Brain microvascular endothelial cell (primary cell): ENCODE measurements around the gene KAZN.

ENCODE experiments used
- DNase-seq: peaks from one replicate; pipeline ENCODE4 v3.0.0-alpha.2; 2020
- H3K27ac ChIP-seq: fragments of 250-450 bp; sonication (Bioruptor Pico); 2 replicates; pipeline ENCODE4 v1.5.1; 2020; ENCODE audit warnings: mild to moderate bottlenecking, moderate library complexity
- H3K27me3 ChIP-seq: fragments of 250-450 bp; sonication (Bioruptor Pico); replicated peaks from 2 replicates; pipeline ENCODE4 v1.5.1; 2020; ENCODE audit warnings: mild to moderate bottlenecking
- H3K36me3 ChIP-seq: fragments of 250-450 bp; sonication (Bioruptor Pico); replicated peaks from 2 replicates; pipeline ENCODE4 v1.5.1; 2020; ENCODE audit warnings: mild to moderate bottlenecking
- H3K4me3 ChIP-seq: 2 replicates; pipeline ENCODE4 v1.5.1; 2011; ENCODE audit warnings: low read depth, mild to moderate bottlenecking, control low read depth, low read length, moderate library complexity
- in situ Hi-C: cut with HindIII; loops from 2 replicates; pipeline ENCODE4 v1.10.0; 2017; ENCODE audit warnings: low sequenced_read_pairs, low pct_ligation_motif_present
- TF ChIP-seq, protein P1 (sequence below): IDR thresholded peaks from 2 replicates; pipeline ENCODE4 v1.5.1; 2011; ENCODE audit warnings: low read depth, mild to moderate bottlenecking, moderate library complexity, low read length, control low read depth, inconsistent platforms; ENCODE audit errors: missing control alignments

Gene KAZN

GRCh38 chr1:14614341-14614740 is 15.9 kb downstream of the KAZN start:
- in situ Hi-C loops: no loop called here
- no peak overlapping the region for H3K27ac ChIP-seq
- no peak overlapping the region for H3K4me3 ChIP-seq
- H3K36me3 ChIP-seq: no peaks in the 10 kb centered on the region
- TF ChIP-seq, protein P1, sequence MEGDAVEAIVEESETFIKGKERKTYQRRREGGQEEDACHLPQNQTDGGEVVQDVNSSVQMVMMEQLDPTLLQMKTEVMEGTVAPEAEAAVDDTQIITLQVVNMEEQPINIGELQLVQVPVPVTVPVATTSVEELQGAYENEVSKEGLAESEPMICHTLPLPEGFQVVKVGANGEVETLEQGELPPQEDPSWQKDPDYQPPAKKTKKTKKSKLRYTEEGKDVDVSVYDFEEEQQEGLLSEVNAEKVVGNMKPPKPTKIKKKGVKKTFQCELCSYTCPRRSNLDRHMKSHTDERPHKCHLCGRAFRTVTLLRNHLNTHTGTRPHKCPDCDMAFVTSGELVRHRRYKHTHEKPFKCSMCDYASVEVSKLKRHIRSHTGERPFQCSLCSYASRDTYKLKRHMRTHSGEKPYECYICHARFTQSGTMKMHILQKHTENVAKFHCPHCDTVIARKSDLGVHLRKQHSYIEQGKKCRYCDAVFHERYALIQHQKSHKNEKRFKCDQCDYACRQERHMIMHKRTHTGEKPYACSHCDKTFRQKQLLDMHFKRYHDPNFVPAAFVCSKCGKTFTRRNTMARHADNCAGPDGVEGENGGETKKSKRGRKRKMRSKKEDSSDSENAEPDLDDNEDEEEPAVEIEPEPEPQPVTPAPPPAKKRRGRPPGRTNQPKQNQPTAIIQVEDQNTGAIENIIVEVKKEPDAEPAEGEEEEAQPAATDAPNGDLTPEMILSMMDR: no peak
- no peak for DNase-seq
- H3K27me3 ChIP-seq: no peaks in the 10 kb centered on the region

DNA sequence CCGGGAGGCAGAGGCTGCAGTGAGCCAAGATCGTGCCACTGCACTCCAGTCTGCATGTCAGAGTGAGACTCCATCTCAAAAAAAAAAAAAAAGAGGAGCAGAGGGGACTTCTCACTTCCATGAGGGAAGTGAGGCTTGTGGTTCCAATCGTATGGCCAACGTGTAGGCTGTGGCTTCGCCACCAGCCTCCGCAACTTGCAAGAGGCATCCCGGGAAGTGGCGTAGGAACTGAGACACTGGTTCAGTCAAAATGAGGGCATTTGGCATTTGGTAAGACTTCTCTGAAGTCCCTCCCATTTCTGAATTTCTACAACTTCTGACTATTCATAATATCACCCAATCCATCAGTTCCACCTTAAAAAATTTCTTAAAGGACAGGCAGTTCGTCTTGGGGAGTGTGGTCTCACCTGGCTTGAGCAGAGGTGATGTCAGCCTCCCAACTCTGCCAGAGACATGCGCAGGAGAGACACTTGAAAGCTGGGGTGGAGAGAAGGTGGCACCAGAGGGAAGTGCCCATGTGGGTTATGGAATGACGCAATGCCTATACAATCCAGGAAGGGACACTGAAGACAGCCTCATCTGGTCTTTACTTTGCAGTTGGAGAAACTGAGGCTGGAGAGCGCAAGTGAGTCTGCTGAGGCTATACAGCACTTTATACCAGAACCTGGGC is 17.2 kb downstream of the KAZN start:
- H3K27ac ChIP-seq: no peak overlapping the region
- TF ChIP-seq, protein P1: no peak
- no peaks in the 10 kb centered on the region for H3K36me3 ChIP-seq
- H3K4me3 ChIP-seq: no peak overlapping the region
- in situ Hi-C loops: no loop called here
- no peak for DNase-seq
- H3K27me3 ChIP-seq: no peaks in the 10 kb centered on the region

DNA sequence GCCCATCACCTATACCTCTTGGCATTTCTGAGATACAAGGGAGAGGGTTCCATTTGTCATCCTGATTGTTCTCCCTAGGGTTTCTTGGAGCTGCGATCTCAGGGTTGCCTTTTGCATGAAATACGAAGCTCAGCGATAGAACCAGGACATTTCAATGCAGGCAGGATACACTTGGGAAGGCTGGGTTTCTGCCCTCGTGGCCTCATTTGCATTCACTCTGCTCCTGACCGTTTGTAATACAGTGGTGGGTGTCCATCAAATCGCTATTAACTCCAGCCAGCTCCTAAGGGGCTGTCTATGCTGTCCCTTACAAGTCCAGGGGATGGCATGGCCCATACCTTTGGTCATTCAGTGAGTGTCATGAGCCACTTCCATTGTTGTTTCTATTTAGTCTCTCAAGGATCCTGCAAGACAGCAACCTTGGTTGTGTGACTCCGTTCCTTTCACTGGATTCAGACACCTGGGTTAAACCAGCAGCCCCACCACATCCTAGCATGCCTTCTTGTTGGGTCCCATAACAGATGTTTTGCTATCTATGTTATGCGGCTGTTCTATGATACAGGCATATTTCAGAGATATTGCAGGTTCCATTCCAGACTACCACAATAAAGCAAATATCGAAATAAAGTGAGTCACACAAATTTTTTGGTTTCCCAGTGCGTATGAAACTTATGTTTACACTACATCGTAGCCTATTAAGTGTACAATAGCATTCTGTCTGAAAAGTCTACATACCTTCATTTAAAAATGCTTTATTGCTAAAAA is 18.3 kb downstream of the KAZN start:
- Histone ChIP-seq H3K4me3 (no peak overlapping the region), H3K27me3 (no peaks in the 10 kb centered on the region), H3K27ac (no peak overlapping the region), H3K36me3 (no peaks in the 10 kb centered on the region)
- no peak for DNase-seq
- TF ChIP-seq, protein P1: no peak
- in situ Hi-C loops: no loop called here

- TF ChIP-seq, protein P1: no peak
- Histone ChIP-seq H3K27ac (no peak overlapping the region), H3K4me3 (no peak overlapping the region), H3K36me3 (no peaks in the 10 kb centered on the region), H3K27me3 (no peaks in the 10 kb centered on the region)
- no peak for DNase-seq
- in situ Hi-C loops: no loop called here
Observed at GRCh38 chr1:14617791-14618190, 19.3 kb downstream of the KAZN start.

DNA sequence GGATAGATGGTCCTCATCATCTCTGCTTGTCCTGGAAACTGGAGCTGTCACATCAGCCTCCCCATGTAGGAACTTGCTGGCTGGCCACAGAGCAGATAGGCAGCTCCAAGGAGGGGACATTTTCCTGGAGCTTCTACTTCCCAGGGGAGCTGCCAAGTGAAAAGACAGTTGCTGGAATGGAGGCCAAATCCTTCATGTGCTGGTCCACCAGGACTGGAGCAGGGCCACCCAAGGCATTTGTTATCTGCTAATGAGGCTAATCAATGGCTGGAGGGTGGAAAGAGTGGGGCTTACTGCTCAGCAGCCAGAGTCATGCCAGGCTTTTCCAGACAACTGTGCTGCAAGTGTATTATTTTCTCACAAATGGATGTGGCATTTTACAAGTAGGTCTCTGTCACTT is 22.5 kb downstream of the KAZN start:
- DNase-seq: no peak
- Histone ChIP-seq H3K4me3 (no peak overlapping the region), H3K27ac (no peak overlapping the region), H3K36me3 (no peaks in the 10 kb centered on the region), H3K27me3 (no peaks in the 10 kb centered on the region)
- in situ Hi-C loops: no loop called here
- TF ChIP-seq, protein P1: no peak
